Hepatocyte (in vitro differentiated cells): ENCODE results near the gene CST7. TPM values are rescaled to one million over a fixed set of nuclear protein-coding genes. Genes with fewer than 3 reads are reported as not detected.

Source experiments
- DNase-seq: peaks from one replicate; pipeline ENCODE4 v3.0.0-alpha.2; 2016; ENCODE audit warnings: low spot score
- H2AFZ ChIP-seq: fragments of 200-600 bp; sonication (generic); 2 replicates; pipeline ENCODE4 v1.6.0; 2016; ENCODE audit warnings: antibody characterized with exemption, mild to moderate bottlenecking
- H3K27ac ChIP-seq: fragments of 200-600 bp; sonication (generic); 2 replicates; pipeline ENCODE4 v1.5.1; 2016; ENCODE audit warnings: mild to moderate bottlenecking
- H3K27me3 ChIP-seq: fragments of 200-600 bp; sonication (generic); 2 replicates; pipeline ENCODE4 v1.6.1; 2016
- H3K36me3 ChIP-seq: fragments of 200-600 bp; sonication (generic); replicated peaks from 2 replicates; pipeline ENCODE4 v1.5.1; 2016; ENCODE audit warnings: low read depth; ENCODE audit not compliant: insufficient read depth
- H3K4me1 ChIP-seq: fragments of 200-600 bp; sonication (generic); 2 replicates; pipeline ENCODE4 v1.5.1; 2016; ENCODE audit warnings: mild to moderate bottlenecking, moderate library complexity; ENCODE audit not compliant: insufficient read depth
- H3K4me2 ChIP-seq: fragments of 200-600 bp; sonication (generic); 2 replicates; pipeline ENCODE4 v1.6.0; 2016
- H3K4me3 ChIP-seq: fragments of 200-600 bp; sonication (generic); 2 replicates; pipeline ENCODE4 v1.5.1; 2016; ENCODE audit warnings: mild to moderate bottlenecking
- H3K79me2 ChIP-seq: fragments of 200-600 bp; sonication (generic); 2 replicates; pipeline ENCODE4 v1.6.0; 2017; ENCODE audit warnings: mild to moderate bottlenecking
- H3K9me2 ChIP-seq: fragments of 200-600 bp; sonication (generic); replicated peaks from 2 replicates; pipeline ENCODE4 v1.6.0; 2017; ENCODE audit warnings: mild to moderate bottlenecking; ENCODE audit not compliant: insufficient read depth
- H3K9me3 ChIP-seq: fragments of 200-600 bp; sonication (generic); 2 replicates; pipeline ENCODE4 v1.5.1; 2016; ENCODE audit warnings: low read depth, mild to moderate bottlenecking
- H4K20me1 ChIP-seq: fragments of 200-600 bp; sonication (generic); 2 replicates; pipeline ENCODE4 v1.6.0; 2016; ENCODE audit warnings: mild to moderate bottlenecking; ENCODE audit not compliant: insufficient read depth, poor library complexity, severe bottlenecking
- EZH2 ChIP-seq: fragments of 200-600 bp; sonication (generic); IDR thresholded peaks from 2 replicates; pipeline ENCODE4 v1.6.1; 2016; ENCODE audit warnings: antibody characterized with exemption, mild to moderate bottlenecking, borderline replicate concordance
- EZH2phosphoT487 ChIP-seq: fragments of 200-600 bp; sonication (generic); IDR thresholded peaks from one replicate; pipeline ENCODE4 v1.6.1; 2018; ENCODE audit warnings: antibody characterized with exemption, mild to moderate bottlenecking, low read depth, moderate library complexity; ENCODE audit not compliant: unreplicated experiment, severe bottlenecking
- WGBS: methylation state at CpG from one replicate; pipeline ENCODE4 v1.1.6; 2016; ENCODE audit warnings: low lambda C conversion rate; ENCODE audit errors: missing lambda C conversion rate; 5-methylcytosine and 5-hydroxymethylcytosine counted together
- polyA plus RNA-seq: library from polyadenylated mRNA; unstranded; fragments of >200 nt; fragmentation: Nextera tagmentation; extraction: Ambion mirVana; gene quantifications from 2 replicates; pipeline ENCODE4 v1.2.1, GENCODE V29; 2016
- total RNA-seq: library from RNA; depleted of rRNA; stranded (reverse); fragments of >200 nt; gene quantifications from 2 replicates; pipeline ENCODE4 v1.2.3, GENCODE V29; 2014
- TF ChIP-seq, protein P1 (sequence below): fragments of 200-600 bp; sonication (generic); IDR thresholded peaks from 2 replicates; pipeline ENCODE4 v1.5.1; 2016; ENCODE audit warnings: antibody characterized with exemption, mild to moderate bottlenecking; ENCODE audit not compliant: poor library complexity

Gene CST7
- total and polyA plus RNA-seq, 2 experiments from 2014 or later, result not detected

DNA sequence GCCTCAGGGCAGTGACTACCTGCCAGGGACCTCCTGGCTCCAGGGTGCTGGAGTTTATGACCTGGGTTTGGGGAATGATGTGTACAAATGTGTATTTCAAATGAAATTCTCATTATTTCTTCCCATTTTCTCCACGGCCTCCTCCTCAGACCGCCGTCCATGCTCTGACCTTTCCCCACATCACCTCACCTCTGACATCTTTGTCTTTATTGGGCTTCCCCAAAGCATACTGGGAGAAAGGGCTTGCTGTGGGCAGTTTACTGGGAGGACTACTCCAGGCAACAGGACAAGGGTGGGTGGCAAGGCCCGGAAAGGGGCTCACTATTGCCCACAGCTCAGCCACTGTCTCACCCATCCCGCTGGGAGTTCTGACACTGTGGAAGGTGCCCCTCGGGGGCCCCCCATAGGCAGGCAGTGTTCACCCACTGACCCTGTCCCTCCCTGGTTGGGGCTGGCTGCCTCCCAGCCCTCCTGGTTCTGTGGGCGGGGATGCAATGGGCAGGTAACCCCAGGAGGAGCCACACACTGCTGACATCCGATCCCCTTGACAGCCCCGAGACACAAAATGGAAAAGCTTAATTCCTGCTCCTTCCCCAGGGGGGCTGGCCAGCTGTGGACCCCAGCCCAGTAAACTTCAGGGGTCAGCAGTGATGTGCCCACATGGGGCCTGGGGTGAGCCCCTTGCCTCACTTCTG is 39.8 kb upstream of the CST7 start:
- H3K79me2 ChIP-seq, result no peaks in the 10 kb centered on the region
- WGBS, result 85% methylated on average over 9 of the region's 9 CpGs
- DNase-seq, result no peak
- no peaks in the 10 kb centered on the region for H3K27me3 ChIP-seq
- no peak overlapping the region for H3K27ac ChIP-seq
- no peaks in the 10 kb centered on the region for H3K36me3 ChIP-seq
- no peaks in the 10 kb centered on the region for H3K9me3 ChIP-seq
- H3K4me3 ChIP-seq, result no peak overlapping the region
- no peak overlapping the region for H2AFZ ChIP-seq
- H4K20me1 ChIP-seq, result no peaks in the 10 kb centered on the region
- H3K4me1 ChIP-seq, result no peaks in the 10 kb centered on the region
- TF ChIP-seq, protein P1, sequence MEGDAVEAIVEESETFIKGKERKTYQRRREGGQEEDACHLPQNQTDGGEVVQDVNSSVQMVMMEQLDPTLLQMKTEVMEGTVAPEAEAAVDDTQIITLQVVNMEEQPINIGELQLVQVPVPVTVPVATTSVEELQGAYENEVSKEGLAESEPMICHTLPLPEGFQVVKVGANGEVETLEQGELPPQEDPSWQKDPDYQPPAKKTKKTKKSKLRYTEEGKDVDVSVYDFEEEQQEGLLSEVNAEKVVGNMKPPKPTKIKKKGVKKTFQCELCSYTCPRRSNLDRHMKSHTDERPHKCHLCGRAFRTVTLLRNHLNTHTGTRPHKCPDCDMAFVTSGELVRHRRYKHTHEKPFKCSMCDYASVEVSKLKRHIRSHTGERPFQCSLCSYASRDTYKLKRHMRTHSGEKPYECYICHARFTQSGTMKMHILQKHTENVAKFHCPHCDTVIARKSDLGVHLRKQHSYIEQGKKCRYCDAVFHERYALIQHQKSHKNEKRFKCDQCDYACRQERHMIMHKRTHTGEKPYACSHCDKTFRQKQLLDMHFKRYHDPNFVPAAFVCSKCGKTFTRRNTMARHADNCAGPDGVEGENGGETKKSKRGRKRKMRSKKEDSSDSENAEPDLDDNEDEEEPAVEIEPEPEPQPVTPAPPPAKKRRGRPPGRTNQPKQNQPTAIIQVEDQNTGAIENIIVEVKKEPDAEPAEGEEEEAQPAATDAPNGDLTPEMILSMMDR, result no peak
- TF ChIP-seq EZH2, result no peak
- no peak overlapping the region for H3K4me2 ChIP-seq
- H3K9me2 ChIP-seq, result no peaks in the 10 kb centered on the region

DNA sequence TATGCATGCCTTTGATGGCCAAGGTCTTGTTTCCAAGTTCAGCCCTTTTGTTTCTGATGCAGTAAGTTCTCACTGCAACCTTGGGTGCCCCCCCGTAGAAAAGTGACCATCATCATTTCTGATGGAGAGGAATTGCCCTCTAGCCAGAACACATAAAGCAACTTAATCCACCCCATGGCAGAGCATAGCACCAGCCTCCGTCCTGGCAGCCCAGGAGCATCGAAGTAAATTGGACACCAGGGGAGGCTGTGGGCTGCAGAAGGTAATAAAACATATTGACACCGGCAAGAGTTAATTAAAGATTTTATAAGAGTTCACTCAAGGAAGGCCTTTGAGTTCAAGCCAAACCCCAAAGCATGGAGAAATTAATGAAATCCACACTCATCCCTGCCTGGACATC is 39.2 kb upstream of the CST7 start:
- TF ChIP-seq, protein P1, result no peak
- no peak for TF ChIP-seq EZH2phosphoT487
- no peak for TF ChIP-seq EZH2
- Histone ChIP-seq H4K20me1 (no peaks in the 10 kb centered on the region), H3K9me2 (no peaks in the 10 kb centered on the region), H3K79me2 (no peaks in the 10 kb centered on the region), H3K4me1 (no peaks in the 10 kb centered on the region), H3K4me3 (no peak overlapping the region), H3K27me3 (no peaks in the 10 kb centered on the region), H3K27ac (no peak overlapping the region), H2AFZ (no peak overlapping the region), H3K36me3 (no peaks in the 10 kb centered on the region), H3K9me3 (no peaks in the 10 kb centered on the region), H3K4me2 (no peak overlapping the region)
- 86% methylated on average over 4 of the region's 4 CpGs for WGBS
- DNase-seq, result no peak

DNA sequence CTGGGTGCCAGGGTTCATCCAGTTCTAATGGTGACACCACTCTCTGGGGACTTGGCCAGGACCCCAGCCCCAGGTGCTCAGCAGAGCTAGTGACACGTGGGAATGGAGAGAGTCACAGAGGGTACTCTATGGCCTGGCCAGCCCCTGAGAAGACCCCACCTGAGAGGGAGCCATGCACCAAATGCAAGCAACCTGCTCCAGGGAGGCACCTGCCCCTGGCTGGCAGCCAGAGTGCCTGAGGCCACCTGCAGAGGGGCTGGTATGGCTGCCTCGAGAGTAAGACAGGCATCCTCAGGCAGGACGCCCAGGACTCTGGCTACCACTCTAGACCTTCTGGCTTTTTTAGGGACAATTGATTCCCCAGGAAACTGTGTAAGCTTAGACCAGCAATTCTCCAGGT is 38.6 kb upstream of the CST7 start:
- no peaks in the 10 kb centered on the region for H3K79me2 ChIP-seq
- TF ChIP-seq, protein P1, result no peak
- no peak for TF ChIP-seq EZH2
- no peak overlapping the region for H3K27ac ChIP-seq
- H4K20me1 ChIP-seq, result no peaks in the 10 kb centered on the region
- WGBS, result 83% methylated on average over 3 of the region's 3 CpGs
- H3K4me3 ChIP-seq, result no peak overlapping the region
- no peaks in the 10 kb centered on the region for H3K36me3 ChIP-seq
- no peak overlapping the region for H2AFZ ChIP-seq
- H3K4me2 ChIP-seq, result no peak overlapping the region
- no peak for DNase-seq
- no peaks in the 10 kb centered on the region for H3K4me1 ChIP-seq
- H3K9me3 ChIP-seq, result no peaks in the 10 kb centered on the region
- H3K9me2 ChIP-seq, result no peaks in the 10 kb centered on the region
- H3K27me3 ChIP-seq, result no peaks in the 10 kb centered on the region

DNA sequence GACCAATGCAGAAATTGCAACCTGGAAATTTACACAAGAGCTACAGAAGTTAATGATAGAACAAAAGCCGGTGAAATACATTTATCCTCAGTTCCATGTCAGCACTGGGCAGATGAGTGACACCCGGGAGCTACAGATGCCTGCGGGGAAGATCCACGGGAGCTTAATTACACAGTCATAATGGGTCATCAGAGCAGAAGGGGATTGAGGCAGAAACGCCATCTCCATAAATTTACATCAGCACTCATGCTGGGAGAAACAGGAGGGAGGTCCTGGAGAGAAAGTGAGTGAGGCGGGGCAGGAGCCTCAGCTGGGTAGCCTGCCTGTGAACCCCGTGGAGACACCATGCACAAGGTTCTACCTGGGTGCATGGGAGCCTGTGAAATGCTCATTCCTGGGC is 37.6 kb upstream of the CST7 start:
- Histone ChIP-seq H3K9me3 (no peaks in the 10 kb centered on the region), H3K4me1 (no peaks in the 10 kb centered on the region), H3K36me3 (no peaks in the 10 kb centered on the region), H3K27ac (no peak overlapping the region), H2AFZ (no peak overlapping the region), H4K20me1 (no peaks in the 10 kb centered on the region), H3K9me2 (no peaks in the 10 kb centered on the region), H3K4me3 (no peak overlapping the region), H3K27me3 (no peaks in the 10 kb centered on the region), H3K79me2 (no peaks in the 10 kb centered on the region), H3K4me2 (no peak overlapping the region)
- TF ChIP-seq EZH2, result no peak
- TF ChIP-seq, protein P1, result no peak
- TF ChIP-seq EZH2phosphoT487, result no peak
- no peak for DNase-seq
- WGBS, result 56% methylated on average over 7 of the region's 7 CpGs
